ENCODE results near the gene OR4D9.

DNA sequence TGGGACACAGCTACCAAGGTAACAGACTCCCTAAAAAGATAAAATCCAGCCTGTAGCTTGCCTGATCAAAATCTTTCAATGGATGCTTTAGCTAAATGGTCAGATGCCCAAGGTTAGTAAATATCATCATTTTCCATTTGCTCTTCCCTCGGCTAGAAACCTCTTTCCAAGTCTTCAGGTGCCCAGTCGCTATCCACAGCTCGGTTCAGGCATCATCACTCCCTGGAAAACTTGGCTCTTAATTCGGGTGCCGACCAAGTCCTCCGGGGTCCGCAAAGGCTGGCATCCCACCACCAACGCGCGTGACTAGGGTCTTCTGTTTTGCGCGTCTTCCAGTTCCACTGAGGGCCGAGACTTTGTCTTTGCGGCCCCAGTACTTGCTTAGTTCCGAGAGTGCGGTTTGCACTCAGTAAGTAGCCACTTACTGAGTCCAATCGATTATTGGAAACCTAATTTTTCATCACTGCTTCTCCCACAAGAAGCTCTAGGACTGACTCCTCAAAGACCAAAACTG is 44.3 kb downstream of the OR4D9 start:
- TF ChIP-seq EP300 (IDR thresholded peaks at IDR 0.05; ENCODE audit: low read depth) (no peak), POLR2A (IDR thresholded peaks at IDR 0.05) (no peak)
- TF ChIP-seq, protein P1, sequence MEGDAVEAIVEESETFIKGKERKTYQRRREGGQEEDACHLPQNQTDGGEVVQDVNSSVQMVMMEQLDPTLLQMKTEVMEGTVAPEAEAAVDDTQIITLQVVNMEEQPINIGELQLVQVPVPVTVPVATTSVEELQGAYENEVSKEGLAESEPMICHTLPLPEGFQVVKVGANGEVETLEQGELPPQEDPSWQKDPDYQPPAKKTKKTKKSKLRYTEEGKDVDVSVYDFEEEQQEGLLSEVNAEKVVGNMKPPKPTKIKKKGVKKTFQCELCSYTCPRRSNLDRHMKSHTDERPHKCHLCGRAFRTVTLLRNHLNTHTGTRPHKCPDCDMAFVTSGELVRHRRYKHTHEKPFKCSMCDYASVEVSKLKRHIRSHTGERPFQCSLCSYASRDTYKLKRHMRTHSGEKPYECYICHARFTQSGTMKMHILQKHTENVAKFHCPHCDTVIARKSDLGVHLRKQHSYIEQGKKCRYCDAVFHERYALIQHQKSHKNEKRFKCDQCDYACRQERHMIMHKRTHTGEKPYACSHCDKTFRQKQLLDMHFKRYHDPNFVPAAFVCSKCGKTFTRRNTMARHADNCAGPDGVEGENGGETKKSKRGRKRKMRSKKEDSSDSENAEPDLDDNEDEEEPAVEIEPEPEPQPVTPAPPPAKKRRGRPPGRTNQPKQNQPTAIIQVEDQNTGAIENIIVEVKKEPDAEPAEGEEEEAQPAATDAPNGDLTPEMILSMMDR (IDR thresholded peaks at IDR 0.05), result no peak

Data from transverse colon (tissue), 3 donors.